HEK293 (cell line): ENCODE data around the gene C13orf42.

Source experiments
- CTCF ChIA-PET: fragments of 350-600 bp; formaldehyde crosslinking; extraction: SDS; loops from one replicate; lab custom pipeline; 2021; ENCODE audit warnings: antibody characterized with exemption; lab: Yijun Ruan, JAX
- POLR2A ChIA-PET: fragments of 300-600 bp; formaldehyde crosslinking; extraction: SDS; loops from one replicate; lab custom pipeline; 2020; ENCODE audit warnings: antibody characterized with exemption, inconsistent platforms; lab: Yijun Ruan, JAX
- H3K27ac ChIP-seq: fragments of 200-500 bp; sonication (Bioruptor generic); 2 replicates; pipeline ENCODE4 v1.5.1; 2014; ENCODE audit warnings: low read depth, low read length, control low read depth, inconsistent platforms; ENCODE audit errors: extremely low read depth
- H3K36me3 ChIP-seq, 2 experiments: fragments of 200-500 bp in 1 of 2; sonication (Bioruptor generic) in 1 of 2; 1 replicate in 1 of 2; 2 replicates in 1 of 2; pipeline ENCODE4 v1.5.1; 2014 to 2017; ENCODE audit warnings: inconsistent platforms in 2 of 2, low read length in 2 of 2; ENCODE audit not compliant: control insufficient read depth in 2 of 2, insufficient read depth in 1 of 2
- H3K4me1 ChIP-seq: fragments of 200-500 bp; sonication (Bioruptor generic); 2 replicates; pipeline ENCODE4 v1.5.1; 2014; ENCODE audit warnings: mild to moderate bottlenecking, low read length, inconsistent platforms; ENCODE audit not compliant: control insufficient read depth, insufficient read depth
- H3K4me3 ChIP-seq: 2 replicates; pipeline ENCODE4 v1.5.1; 2011; ENCODE audit warnings: low read depth, mild to moderate bottlenecking, control low read depth, low read length, moderate library complexity
- H3K9me3 ChIP-seq: fragments of 200-500 bp; sonication (Bioruptor generic); 2 replicates; pipeline ENCODE4 v1.5.1; 2014; ENCODE audit warnings: low read depth, low read length, inconsistent platforms; ENCODE audit not compliant: control insufficient read depth, insufficient read depth
- EGR2 ChIP-seq: fragments of 450-650 bp; formaldehyde crosslinking; IDR thresholded peaks from 2 replicates; pipeline ENCODE4 v1.5.1; 2016; ENCODE audit warnings: low read depth, missing biosample characterization, missing genetic modification characterization
- GLIS1 ChIP-seq: fragments of 450-650 bp; formaldehyde crosslinking; IDR thresholded peaks from 2 replicates; pipeline ENCODE4 v1.5.1; 2016; ENCODE audit warnings: missing biosample characterization, missing genetic modification characterization
- HOXA7 ChIP-seq: sonication (generic); formaldehyde crosslinking; IDR thresholded peaks from 2 replicates; pipeline ENCODE4 v1.8.1; 2022; ENCODE audit warnings: missing genetic modification reagents, borderline replicate concordance
- IKZF3 ChIP-seq: fragments of 450-650 bp; IDR thresholded peaks from 2 replicates; pipeline ENCODE4 v1.5.0; 2018; ENCODE audit warnings: missing biosample characterization, mild to moderate bottlenecking, missing genetic modification characterization, moderate library complexity
- KLF7 ChIP-seq: fragments of 450-650 bp; formaldehyde crosslinking; IDR thresholded peaks from 2 replicates; pipeline ENCODE4 v1.5.1; 2016; ENCODE audit warnings: missing biosample characterization, missing genetic modification characterization, borderline replicate concordance
- PRDM1 ChIP-seq: fragments of 450-650 bp; formaldehyde crosslinking; IDR thresholded peaks from 2 replicates; pipeline ENCODE4; 2016; ENCODE audit warnings: missing biosample characterization, missing genetic modification characterization
- YY2 ChIP-seq: fragments of 450-650 bp; formaldehyde crosslinking; IDR thresholded peaks from 2 replicates; pipeline ENCODE4 v1.5.1; 2016; ENCODE audit warnings: missing biosample characterization, missing genetic modification characterization
- ZBTB1 ChIP-seq: fragments of 450-650 bp; formaldehyde crosslinking; IDR thresholded peaks from 2 replicates; pipeline ENCODE4 v1.5.1; 2016; ENCODE audit warnings: missing biosample characterization, missing genetic modification characterization
- ZEB2 ChIP-seq: fragments of 450-650 bp; formaldehyde crosslinking; IDR thresholded peaks from 2 replicates; pipeline ENCODE4 v1.5.1; 2016; ENCODE audit warnings: missing biosample characterization, missing genetic modification characterization
- ZFP3 ChIP-seq: fragments of 450-650 bp; formaldehyde crosslinking; IDR thresholded peaks from 2 replicates; pipeline ENCODE4 v1.5.1; 2016; ENCODE audit warnings: low read depth, missing biosample characterization, missing genetic modification characterization
- ZNF114 ChIP-seq: fragments of 450-650 bp; formaldehyde crosslinking; IDR thresholded peaks from 2 replicates; pipeline ENCODE4 v1.5.0; 2017; ENCODE audit warnings: missing biosample characterization, missing genetic modification characterization
- ZNF121 ChIP-seq: fragments of 450-650 bp; formaldehyde crosslinking; IDR thresholded peaks from 2 replicates; pipeline ENCODE4 v1.5.1; 2016; ENCODE audit warnings: missing biosample characterization, missing genetic modification characterization
- ZNF146 ChIP-seq: fragments of 450-650 bp; formaldehyde crosslinking; IDR thresholded peaks from 2 replicates; pipeline ENCODE4 v1.5.1; 2016; ENCODE audit warnings: missing biosample characterization, missing genetic modification characterization
- ZNF157 ChIP-seq: fragments of 450-650 bp; formaldehyde crosslinking; IDR thresholded peaks from 2 replicates; pipeline ENCODE4 v1.5.1; 2016; ENCODE audit warnings: missing biosample characterization, missing genetic modification characterization
- ZNF354C ChIP-seq: fragments of 450-650 bp; formaldehyde crosslinking; IDR thresholded peaks from 2 replicates; pipeline ENCODE4 v1.5.1; 2016; ENCODE audit warnings: missing biosample characterization, missing genetic modification characterization, low read depth, borderline replicate concordance
- ZNF391 ChIP-seq: fragments of 450-650 bp; formaldehyde crosslinking; IDR thresholded peaks from 2 replicates; pipeline ENCODE4 v1.5.1; 2016; ENCODE audit warnings: low read depth, missing biosample characterization, missing genetic modification characterization, borderline replicate concordance
- ZNF433 ChIP-seq: fragments of 450-650 bp; formaldehyde crosslinking; IDR thresholded peaks from 2 replicates; pipeline ENCODE4 v1.5.1; 2016; ENCODE audit warnings: missing biosample characterization, missing genetic modification characterization, low read depth
- ZNF585B ChIP-seq: fragments of 450-650 bp; formaldehyde crosslinking; IDR thresholded peaks from 2 replicates; pipeline ENCODE4 v1.5.1; 2016; ENCODE audit warnings: missing biosample characterization, missing genetic modification characterization
- ZNF623 ChIP-seq: fragments of 450-650 bp; formaldehyde crosslinking; IDR thresholded peaks from 2 replicates; pipeline ENCODE4 v1.5.1; 2016; ENCODE audit warnings: missing biosample characterization, missing genetic modification characterization
- ZNF629 ChIP-seq: fragments of 450-650 bp; formaldehyde crosslinking; IDR thresholded peaks from 2 replicates; pipeline ENCODE4 v1.5.1; 2017; ENCODE audit warnings: missing biosample characterization, missing genetic modification characterization
- ZNF658 ChIP-seq: fragments of 450-650 bp; formaldehyde crosslinking; IDR thresholded peaks from 2 replicates; pipeline ENCODE4; 2016; ENCODE audit warnings: missing biosample characterization, missing genetic modification characterization
- ZNF701 ChIP-seq: fragments of 450-650 bp; formaldehyde crosslinking; IDR thresholded peaks from 2 replicates; pipeline ENCODE4 v1.5.1; 2016; ENCODE audit warnings: missing biosample characterization, missing genetic modification characterization
- ZNF776 ChIP-seq: fragments of 450-650 bp; formaldehyde crosslinking; IDR thresholded peaks from 2 replicates; pipeline ENCODE4 v1.5.0; 2017; ENCODE audit warnings: missing biosample characterization, missing genetic modification characterization, borderline replicate concordance
- ZNF777 ChIP-seq: fragments of 450-650 bp; formaldehyde crosslinking; IDR thresholded peaks from 2 replicates; pipeline ENCODE4 v1.5.1; 2017; ENCODE audit warnings: missing biosample characterization, missing genetic modification characterization, borderline replicate concordance
- ZNF792 ChIP-seq: fragments of 450-650 bp; formaldehyde crosslinking; IDR thresholded peaks from 2 replicates; pipeline ENCODE4 v1.5.1; 2016; ENCODE audit warnings: missing biosample characterization, missing genetic modification characterization
- ZNF830 ChIP-seq: fragments of 450-650 bp; IDR thresholded peaks from 2 replicates; pipeline ENCODE4 v1.5.0; 2018; ENCODE audit warnings: missing biosample characterization, missing genetic modification characterization, low read depth, mild to moderate bottlenecking, moderate library complexity
- TF ChIP-seq, protein P1 (sequence below): fragments of 450-650 bp; formaldehyde crosslinking; IDR thresholded peaks from 2 replicates; pipeline ENCODE4 v1.5.1; 2016; ENCODE audit warnings: missing biosample characterization, missing genetic modification characterization
- TF ChIP-seq, protein P2 (sequence below): fragments of 450-650 bp; formaldehyde crosslinking; IDR thresholded peaks from 2 replicates; pipeline ENCODE4 v1.5.1; 2016; ENCODE audit warnings: missing biosample characterization, missing genetic modification characterization
- TF ChIP-seq, protein P3 (sequence below): fragments of 450-650 bp; formaldehyde crosslinking; optimal IDR thresholded peaks from 2 replicates; pipeline ENCODE3; 2016; ENCODE audit warnings: missing biosample characterization, mild to moderate bottlenecking, missing genetic modification characterization
- TF ChIP-seq, protein P4 (sequence below): fragments of 450-650 bp; formaldehyde crosslinking; IDR thresholded peaks from 2 replicates; pipeline ENCODE4 v1.5.1; 2016; ENCODE audit warnings: missing biosample characterization, missing genetic modification characterization

Gene C13orf42

DNA sequence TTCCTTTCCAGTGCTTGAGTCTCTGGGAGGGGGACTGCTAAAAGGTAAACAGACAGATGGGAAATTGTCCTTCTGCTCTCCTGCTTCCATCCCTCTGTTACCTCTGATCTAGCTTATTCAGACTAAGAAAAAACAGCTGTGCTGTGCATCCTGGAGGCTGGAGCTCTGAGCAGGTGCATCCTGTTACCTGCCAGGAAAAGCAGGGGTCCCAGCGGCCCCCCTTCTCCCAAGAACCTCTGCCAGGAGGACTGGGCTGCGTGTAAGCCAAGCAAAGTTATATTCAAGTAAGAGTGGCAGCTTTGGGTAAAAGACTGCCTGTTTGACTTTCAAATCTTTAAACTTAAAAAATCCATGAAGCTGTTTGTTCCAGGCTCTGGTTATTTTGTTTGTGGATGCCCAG lies 75.1 kb downstream of the C13orf42 start:
- Histone ChIP-seq H3K27ac (no peak overlapping the region), H3K36me3 (no peaks in the 10 kb centered on the region), H3K4me3 (no peak overlapping the region), H3K9me3 (no peaks in the 10 kb centered on the region)
- POLR2A ChIA-PET: no interaction called here
- CTCF ChIA-PET: no interaction called here
- TF ChIP-seq ZNF157 (tag by site-specific recombination): no peak
- TF ChIP-seq ZNF658: no peak
- no peak for TF ChIP-seq ZNF792 (tag by site-specific recombination)
- no peak for TF ChIP-seq ZNF121 (tag by site-specific recombination)
- TF ChIP-seq, protein P1, sequence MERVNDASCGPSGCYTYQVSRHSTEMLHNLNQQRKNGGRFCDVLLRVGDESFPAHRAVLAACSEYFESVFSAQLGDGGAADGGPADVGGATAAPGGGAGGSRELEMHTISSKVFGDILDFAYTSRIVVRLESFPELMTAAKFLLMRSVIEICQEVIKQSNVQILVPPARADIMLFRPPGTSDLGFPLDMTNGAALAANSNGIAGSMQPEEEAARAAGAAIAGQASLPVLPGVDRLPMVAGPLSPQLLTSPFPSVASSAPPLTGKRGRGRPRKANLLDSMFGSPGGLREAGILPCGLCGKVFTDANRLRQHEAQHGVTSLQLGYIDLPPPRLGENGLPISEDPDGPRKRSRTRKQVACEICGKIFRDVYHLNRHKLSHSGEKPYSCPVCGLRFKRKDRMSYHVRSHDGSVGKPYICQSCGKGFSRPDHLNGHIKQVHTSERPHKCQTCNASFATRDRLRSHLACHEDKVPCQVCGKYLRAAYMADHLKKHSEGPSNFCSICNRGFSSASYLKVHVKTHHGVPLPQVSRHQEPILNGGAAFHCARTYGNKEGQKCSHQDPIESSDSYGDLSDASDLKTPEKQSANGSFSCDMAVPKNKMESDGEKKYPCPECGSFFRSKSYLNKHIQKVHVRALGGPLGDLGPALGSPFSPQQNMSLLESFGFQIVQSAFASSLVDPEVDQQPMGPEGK (tag by site-specific recombination): no peak
- no peak for TF ChIP-seq ZNF114 (tag by site-specific recombination)
- TF ChIP-seq KLF7 (tag by site-specific recombination): no peak
- TF ChIP-seq ZNF391: no peak
- TF ChIP-seq HOXA7 (CRISPR knock-in tag): no peak
- no peak for TF ChIP-seq ZNF433 (tag by site-specific recombination)
- TF ChIP-seq, protein P2, sequence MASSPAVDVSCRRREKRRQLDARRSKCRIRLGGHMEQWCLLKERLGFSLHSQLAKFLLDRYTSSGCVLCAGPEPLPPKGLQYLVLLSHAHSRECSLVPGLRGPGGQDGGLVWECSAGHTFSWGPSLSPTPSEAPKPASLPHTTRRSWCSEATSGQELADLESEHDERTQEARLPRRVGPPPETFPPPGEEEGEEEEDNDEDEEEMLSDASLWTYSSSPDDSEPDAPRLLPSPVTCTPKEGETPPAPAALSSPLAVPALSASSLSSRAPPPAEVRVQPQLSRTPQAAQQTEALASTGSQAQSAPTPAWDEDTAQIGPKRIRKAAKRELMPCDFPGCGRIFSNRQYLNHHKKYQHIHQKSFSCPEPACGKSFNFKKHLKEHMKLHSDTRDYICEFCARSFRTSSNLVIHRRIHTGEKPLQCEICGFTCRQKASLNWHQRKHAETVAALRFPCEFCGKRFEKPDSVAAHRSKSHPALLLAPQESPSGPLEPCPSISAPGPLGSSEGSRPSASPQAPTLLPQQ: no peak
- TF ChIP-seq ZNF354C (tag by site-specific recombination): no peak
- no peak for TF ChIP-seq ZNF776 (tag by site-specific recombination)
- no peak for TF ChIP-seq ZNF146 (tag by site-specific recombination)
- TF ChIP-seq, protein P3, sequence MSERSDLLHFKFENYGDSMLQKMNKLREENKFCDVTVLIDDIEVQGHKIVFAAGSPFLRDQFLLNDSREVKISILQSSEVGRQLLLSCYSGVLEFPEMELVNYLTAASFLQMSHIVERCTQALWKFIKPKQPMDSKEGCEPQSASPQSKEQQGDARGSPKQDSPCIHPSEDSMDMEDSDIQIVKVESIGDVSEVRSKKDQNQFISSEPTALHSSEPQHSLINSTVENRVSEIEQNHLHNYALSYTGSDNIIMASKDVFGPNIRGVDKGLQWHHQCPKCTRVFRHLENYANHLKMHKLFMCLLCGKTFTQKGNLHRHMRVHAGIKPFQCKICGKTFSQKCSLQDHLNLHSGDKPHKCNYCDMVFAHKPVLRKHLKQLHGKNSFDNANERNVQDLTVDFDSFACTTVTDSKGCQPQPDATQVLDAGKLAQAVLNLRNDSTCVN (tag by site-specific recombination): no peak
- TF ChIP-seq, all 188 proteins: peak for 0
- no peaks in the 10 kb centered on the region; the same call in 1 of the 2 replicates for H3K4me1 ChIP-seq

DNA sequence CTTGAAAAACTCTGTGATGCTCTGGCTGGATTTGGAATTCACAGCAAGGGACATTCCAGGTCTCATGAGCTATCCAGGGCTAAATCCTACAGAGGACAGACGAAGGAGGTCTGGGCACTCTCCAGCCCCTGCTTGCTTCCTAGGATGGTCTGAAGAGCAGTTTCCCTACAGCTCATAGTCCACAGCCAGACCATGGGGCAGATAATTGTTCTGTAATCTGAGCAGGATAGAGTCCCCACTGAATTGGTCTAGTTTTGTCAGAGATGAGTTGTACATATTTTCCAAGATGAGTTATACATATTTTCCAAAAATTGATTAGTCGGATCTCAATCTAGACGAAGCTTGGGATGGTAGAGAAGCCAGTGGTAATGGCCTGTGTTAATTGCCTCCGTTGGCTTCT lies 75.6 kb downstream of the C13orf42 start:
- no peak overlapping the region for H3K27ac ChIP-seq
- TF ChIP-seq ZFP3 (no peak), IKZF3 (no peak), ZNF701 (tag by site-specific recombination) (no peak), ZNF585B (no peak), ZNF121 (tag by site-specific recombination) (no peak), GLIS1 (tag by site-specific recombination) (no peak), ZEB2 (tag by site-specific recombination) (no peak), ZNF830 (no peak), ZNF629 (no peak), ZNF114 (tag by site-specific recombination) (no peak), ZNF777 (tag by site-specific recombination) (no peak), ZNF623 (tag by site-specific recombination) (no peak), EGR2 (tag by site-specific recombination) (no peak), PRDM1 (no peak), ZBTB1 (tag by site-specific recombination) (no peak), YY2 (tag by site-specific recombination) (no peak)
- TF ChIP-seq, protein P1 (tag by site-specific recombination): no peak
- TF ChIP-seq, protein P4, sequence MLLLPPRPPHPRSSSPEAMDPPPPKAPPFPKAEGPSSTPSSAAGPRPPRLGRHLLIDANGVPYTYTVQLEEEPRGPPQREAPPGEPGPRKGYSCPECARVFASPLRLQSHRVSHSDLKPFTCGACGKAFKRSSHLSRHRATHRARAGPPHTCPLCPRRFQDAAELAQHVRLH (tag by site-specific recombination): no peak
- TF ChIP-seq, all 188 proteins: peak for 0
- POLR2A ChIA-PET: no interaction called here
- Histone ChIP-seq H3K9me3 (no peaks in the 10 kb centered on the region), H3K36me3 (no peaks in the 10 kb centered on the region), H3K4me3 (no peak overlapping the region), H3K4me1 (no peaks in the 10 kb centered on the region; the same call in 1 of the 2 replicates)
- CTCF ChIA-PET: no interaction called here
